Measurements from ENCODE around the gene TRAF2. TPM values are rescaled to one million over a fixed set of nuclear protein-coding genes. Genes with fewer than 3 reads are reported as not detected.
A peak's percentile ranks its signal among the peaks of the same experiment; 100 is the strongest.

Gene TRAF2
- total RNA-seq, 1 experiment from 2014 or later = 36.4 TPM

- peak; percentile 37 for DNase-seq (ENCODE audit: low spot score)
Measured at GRCh38 chr9:136847088-136847825, 39.1 kb upstream of the TRAF2 start.

DNA sequence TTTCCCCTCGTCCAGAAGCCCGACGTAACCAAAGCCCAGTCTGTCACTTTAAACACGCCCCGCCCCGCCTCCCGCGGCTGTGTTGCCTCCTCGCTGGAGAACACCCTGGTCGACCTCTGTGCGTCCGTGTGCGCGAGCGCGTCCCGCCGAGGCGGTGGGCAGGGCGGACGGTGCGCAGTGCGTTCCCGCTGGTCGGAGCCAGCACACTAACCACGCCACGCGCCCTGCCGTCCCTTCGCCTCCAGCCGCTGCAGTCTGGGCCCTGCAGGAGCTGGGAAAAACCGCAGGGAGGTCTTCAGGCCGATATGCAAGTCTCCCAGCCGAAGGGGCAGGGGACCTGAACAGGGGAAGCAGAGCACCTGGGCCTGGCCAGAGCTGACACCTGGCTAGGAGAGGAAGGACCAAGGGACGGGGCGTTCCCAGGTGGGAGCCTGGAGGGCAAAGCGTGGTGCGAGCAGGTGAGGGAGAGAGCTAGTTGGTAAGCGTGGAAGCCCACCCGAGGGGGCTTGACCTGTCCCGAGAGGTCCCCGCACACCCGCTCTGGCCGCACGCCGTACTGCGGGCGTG, 38.4 kb upstream of the TRAF2 start:
- peak; percentile 89 for DNase-seq (ENCODE audit: low spot score)

DNA sequence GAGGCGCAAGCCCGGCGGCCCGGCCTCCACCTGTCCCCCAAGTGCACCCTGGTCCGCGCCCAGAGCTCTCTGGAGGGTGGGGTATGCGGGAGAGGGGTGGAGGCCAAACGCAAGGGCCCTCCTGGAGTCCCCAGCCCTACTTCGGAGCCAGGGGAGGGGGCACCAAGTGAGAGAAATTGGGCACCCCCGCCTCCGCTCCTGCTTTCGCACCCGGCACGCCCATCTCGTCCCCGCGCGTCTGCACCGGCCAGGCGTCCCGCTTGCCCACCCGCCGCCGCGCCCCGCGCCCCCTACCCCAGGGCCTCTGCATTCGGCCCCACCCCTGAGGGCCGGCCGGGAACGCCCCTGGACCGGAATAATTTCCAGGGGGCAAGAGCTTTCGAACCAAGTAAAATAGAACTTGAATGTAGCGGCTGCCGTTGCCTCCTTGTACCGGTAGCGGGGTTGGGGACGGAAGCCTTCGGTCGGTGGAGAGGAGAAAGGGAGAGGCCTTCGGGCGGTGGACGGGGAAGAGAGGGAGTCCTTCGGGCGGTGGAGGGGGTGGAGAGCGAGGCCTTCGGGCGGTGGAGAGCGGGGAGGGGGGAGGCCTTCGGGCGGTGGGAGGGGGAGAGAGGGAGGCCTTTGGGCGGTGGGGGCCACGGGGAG, 37.8 kb upstream of the TRAF2 start:
- peak; percentile 34 for DNase-seq (ENCODE audit: low spot score)

GRCh38 chr9:136849038-136849959, 37.0 kb upstream of the TRAF2 start, which contains the start of gene PHPT1:
PHPT1 (plus strand) TSS chr9:136849409; CDS start chr9:136849431, 22 bp downstream.
- DNase-seq (ENCODE audit: low spot score) = peak; percentile 98

- DNase-seq (ENCODE audit: low spot score) = no peak
Measured at GRCh38 chr9:136849960-136850865, 36.1 kb upstream of the TRAF2 start.

DNA sequence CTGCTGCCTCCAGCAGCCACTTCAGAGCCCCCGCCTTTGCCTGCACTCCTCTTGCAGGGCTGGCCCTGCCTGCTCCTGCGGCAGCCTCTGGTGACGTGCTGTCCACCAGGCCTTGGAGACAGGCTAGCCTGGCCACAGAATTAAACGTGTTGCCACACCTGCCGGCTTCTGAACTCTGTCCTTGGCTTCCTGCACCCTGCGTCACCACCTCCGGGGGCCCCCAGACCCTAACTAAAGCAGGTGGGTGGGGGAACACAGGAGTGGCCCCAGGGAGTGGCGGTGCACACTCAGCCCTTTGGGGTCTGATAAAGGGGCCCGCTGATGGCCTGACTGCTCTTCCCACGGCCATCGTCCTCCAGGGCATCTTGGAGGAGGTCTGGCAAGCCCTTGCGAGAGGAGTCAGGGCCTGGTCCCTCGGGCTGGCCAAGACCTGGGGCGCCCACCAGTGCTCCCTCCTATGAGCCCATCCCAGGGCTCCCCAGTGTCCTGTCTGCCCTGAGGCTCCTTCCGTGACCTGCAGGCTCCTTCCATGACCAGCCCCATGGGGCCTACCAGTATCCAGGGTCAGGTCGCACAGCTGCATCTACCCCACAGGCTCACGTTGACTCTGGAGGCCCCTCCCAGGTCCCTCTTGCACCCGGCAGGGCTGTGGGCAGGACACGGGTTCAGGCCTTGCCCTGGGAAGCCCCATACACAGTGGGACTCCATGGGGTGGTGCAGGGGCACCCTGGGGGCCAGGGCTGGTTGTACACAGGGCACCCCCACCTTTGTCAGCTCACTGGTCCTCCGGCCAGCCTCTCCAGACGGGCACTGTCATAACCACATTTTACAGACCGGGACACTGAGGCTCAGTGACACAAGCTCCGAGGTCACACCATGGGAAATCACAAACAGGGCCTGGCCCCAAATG, 35.2 kb upstream of the TRAF2 start:
- no peak for DNase-seq (ENCODE audit: low spot score)

DNA sequence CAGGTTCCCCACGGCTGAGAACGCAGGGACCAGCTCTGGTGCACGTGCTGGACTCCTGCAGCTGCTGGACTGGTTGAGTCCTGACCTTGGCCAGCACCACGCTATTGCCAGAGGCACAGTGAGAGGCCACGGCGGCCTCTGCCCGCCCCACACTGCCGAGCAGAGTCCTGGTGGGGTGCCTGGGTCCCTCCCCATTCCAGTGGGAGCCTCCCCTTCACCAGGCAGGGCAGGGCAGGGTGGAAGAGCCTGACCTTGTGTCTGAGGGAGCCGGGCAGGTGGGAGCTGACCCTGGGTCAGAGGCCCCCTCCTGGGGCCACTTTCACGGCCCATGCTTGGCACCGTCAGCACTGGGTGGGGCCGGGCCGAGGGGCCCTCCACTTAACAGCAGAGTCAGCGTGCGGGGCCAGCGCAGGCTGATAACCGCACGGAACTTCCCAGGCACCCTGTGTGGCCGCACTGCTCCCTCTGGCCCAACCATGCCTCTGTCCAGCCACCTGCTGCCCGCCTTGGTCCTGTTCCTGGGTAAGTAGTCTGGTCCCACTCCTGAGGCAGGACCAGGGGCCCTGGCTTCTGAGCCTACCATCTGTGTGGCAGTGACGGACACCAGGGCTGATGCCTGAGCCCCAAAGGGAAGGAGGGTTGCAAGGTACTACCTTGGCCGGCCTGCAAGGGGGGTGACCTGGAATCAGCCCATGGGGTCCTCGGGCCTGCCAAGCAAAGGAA, 34.2 kb upstream of the TRAF2 start, which contains the start of gene MAMDC4:
TSS of gene MAMDC4 (plus strand) at position 406 of the 723 bp plus-strand sequence. CDS start at position 477, 71 bp downstream.
- no peak for DNase-seq (ENCODE audit: low spot score)

DNA sequence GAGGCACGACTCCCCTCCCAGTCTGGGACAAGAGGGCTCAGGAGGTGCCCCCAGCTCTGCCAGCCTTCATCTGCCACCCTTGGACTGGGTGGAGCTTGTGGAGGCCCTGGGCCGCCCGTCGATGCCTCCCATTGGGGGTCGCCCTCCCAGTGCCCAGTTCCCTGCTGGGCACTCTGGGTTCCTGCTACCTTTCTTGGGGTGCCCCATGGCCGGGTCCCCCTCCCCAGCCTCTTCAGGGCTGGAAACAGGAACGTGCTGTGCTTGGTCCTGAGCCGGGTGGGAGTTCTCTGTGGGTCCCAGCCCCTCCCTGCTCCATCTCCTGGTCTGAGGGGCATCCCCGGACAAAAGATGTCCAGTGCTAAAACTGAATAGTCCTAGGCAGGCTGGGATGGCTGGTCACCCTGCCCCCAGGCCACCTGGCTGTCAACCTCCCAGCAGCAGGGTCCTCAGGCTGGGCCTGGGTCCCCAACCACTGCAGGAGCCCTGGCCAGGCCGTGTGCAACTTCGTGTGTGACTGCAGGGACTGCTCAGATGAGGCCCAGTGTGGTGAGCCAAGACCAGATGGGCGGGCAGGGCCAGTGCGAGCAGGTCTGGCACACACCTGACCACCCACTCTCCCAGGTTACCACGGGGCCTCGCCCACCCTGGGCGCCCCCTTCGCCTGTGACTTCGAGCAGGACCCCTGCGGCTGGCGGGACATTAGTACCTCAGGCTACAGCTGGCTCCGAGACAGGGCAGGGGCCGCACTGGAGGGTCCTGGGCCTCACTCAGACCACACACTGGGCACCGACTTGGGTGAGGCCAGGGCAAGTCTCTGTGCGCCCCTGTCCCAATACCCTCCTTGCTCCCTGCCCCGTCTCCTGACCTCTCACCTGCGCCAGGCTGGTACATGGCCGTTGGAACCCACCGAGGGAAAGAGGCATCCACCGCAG, 33.4 kb upstream of the TRAF2 start:
- DNase-seq (ENCODE audit: low spot score) = no peak

GRCh38 chr9:136853596-136854112, 32.7 kb upstream of the TRAF2 start:
- DNase-seq (ENCODE audit: low spot score) = no peak

DNA sequence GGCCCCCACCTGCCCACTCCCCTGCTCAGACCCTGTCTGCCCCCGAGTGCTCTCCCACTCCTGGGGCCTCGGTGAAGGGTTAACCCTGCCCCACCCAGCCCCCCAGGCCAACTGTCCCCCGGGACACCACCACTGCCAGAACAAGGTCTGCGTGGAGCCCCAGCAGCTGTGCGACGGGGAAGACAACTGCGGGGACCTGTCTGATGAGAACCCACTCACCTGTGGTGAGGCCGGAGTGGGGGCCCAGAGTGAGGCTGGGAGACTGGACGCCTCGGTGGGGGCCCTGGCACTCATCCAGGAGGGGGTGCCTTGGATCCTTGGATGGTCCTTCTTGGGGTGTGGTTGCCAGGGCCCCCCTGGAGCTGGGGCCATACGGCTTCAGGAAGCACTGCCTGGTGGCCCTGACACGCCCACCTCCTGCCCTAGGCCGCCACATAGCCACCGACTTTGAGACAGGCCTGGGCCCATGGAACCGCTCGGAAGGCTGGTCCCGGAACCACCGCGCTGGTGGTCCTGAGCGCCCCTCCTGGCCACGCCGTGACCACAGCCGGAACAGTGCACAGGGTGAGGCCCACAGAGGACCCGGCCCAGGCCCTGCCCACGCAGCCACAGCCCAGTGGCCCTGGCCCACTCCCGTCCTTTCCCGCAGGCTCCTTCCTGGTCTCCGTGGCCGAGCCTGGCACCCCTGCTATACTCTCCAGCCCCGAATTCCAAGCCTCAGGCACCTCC, 32.0 kb upstream of the TRAF2 start:
- no peak for DNase-seq (ENCODE audit: low spot score)

- no peak for DNase-seq (ENCODE audit: low spot score)
Measured at GRCh38 chr9:136854842-136855460, 31.4 kb upstream of the TRAF2 start.

DNA sequence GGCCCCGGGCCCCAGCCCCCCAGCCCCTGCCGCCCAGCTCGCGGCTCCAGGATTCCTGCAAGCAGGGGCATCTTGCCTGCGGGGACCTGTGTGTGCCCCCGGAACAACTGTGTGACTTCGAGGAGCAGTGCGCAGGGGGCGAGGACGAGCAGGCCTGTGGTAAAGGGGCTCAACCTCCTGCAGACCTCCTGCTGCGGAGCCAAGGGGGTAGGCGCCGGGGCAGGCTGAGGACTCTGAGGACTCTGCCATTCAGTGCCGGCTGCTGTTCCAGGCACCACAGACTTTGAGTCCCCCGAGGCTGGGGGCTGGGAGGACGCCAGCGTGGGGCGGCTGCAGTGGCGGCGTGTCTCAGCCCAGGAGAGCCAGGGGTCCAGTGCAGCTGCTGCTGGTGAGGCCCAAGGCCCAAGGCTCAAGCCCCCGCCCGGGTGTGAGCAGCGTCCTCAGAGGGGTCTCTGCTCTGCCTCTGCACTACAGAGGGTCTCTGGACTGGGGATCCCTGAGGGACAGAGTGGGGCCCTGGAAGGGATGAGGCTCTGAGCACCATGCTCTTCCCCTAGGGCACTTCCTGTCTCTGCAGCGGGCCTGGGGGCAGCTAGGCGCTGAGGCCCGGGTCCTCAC, 30.7 kb upstream of the TRAF2 start:
- DNase-seq (ENCODE audit: low spot score) = no peak

DNA sequence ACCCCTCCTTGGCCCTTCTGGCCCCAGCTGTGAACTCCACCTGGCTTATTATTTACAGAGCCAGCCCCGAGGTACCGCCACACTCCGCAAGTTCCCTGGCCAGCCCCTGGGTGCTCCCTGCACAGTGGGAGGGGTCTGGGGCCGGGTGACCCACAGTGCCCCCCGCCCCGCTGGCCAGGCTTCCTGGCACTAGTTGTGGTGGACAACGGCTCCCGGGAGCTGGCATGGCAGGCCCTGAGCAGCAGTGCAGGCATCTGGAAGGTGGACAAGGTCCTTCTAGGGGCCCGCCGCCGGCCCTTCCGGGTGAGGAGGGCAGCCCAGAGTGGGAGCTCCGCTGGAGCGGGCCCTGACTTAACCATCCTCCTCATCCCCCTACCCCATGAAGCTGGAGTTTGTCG, 30.2 kb upstream of the TRAF2 start:
- DNase-seq (ENCODE audit: low spot score) = no peak

DNA sequence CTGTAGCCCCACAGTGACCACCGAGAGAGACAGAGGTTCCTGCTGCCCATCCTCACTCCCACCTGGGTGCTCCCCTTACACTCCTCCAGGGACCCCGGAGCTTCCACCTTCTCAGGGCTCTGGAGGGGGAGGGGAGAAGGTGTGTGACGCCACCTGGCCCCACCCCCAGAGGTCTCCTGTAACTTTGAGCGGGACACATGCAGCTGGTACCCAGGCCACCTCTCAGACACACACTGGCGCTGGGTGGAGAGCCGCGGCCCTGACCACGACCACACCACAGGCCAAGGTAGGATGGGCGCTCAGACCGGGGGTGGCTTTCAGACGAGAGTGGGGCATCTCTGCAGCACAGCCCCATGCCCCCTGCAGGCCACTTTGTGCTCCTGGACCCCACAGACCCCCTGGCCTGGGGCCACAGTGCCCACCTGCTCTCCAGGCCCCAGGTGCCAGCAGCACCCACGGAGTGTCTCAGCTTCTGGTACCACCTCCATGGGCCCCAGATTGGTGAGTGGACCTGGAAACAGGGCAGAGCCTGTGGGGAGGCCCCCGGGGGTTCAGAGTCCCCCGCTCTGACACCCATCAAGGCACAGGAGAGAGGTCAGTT, 29.7 kb upstream of the TRAF2 start:
- no peak for DNase-seq (ENCODE audit: low spot score)

GRCh38 chr9:136857166-136857565, 29.1 kb upstream of the TRAF2 start:
- DNase-seq (ENCODE audit: low spot score) = no peak

Data from HT-29 (cell line).